Progenitor cell of endocrine pancreas (in vitro differentiated cells): ENCODE data around the gene MIB1. TPM values are rescaled to one million over a fixed set of nuclear protein-coding genes. Genes with fewer than 3 reads are reported as not detected.

Source experiments
- DNase-seq: peaks from one replicate; pipeline ENCODE4 v3.0.0; 2021; ENCODE audit warnings: low spot score; ENCODE audit not compliant: unreplicated experiment
- H3K27ac Mint-ChIP-seq: 2 replicates; pipeline ENCODE4 v1.8.0; 2021; ENCODE audit warnings: mild to moderate bottlenecking, moderate library complexity, mixed read lengths
- H3K27me3 Mint-ChIP-seq: 2 replicates; pipeline ENCODE4 v1.8.0; 2021; ENCODE audit warnings: mixed read lengths
- H3K36me3 Mint-ChIP-seq: 2 replicates; pipeline ENCODE4 v1.8.0; 2022; ENCODE audit warnings: mixed read lengths; ENCODE audit not compliant: insufficient read depth
- H3K4me1 Mint-ChIP-seq: 2 replicates; pipeline ENCODE4 v1.8.0; 2021; ENCODE audit warnings: low read depth, mixed read lengths
- H3K4me3 Mint-ChIP-seq: 2 replicates; pipeline ENCODE4 v1.8.0; 2021; ENCODE audit warnings: low read depth, mild to moderate bottlenecking, moderate library complexity, mixed read lengths
- H3K9me3 Mint-ChIP-seq: 2 replicates; pipeline ENCODE4 v1.8.0; 2021; ENCODE audit warnings: low read depth, mixed read lengths
- total RNA-seq: library from RNA; stranded (reverse); gene quantifications from 2 replicates; pipeline ENCODE4 v1.2.1, GENCODE V29; 2021
- TF ChIP-seq, protein P1 (sequence below): fragments of 200-600 bp; sonication (generic); IDR thresholded peaks from one replicate; pipeline ENCODE4 v1.5.0; 2021; ENCODE audit warnings: antibody characterized with exemption, mild to moderate bottlenecking; ENCODE audit not compliant: unreplicated experiment

Gene MIB1
- total RNA-seq, 1 donor from 2014 or later: 79.5 TPM

DNA sequence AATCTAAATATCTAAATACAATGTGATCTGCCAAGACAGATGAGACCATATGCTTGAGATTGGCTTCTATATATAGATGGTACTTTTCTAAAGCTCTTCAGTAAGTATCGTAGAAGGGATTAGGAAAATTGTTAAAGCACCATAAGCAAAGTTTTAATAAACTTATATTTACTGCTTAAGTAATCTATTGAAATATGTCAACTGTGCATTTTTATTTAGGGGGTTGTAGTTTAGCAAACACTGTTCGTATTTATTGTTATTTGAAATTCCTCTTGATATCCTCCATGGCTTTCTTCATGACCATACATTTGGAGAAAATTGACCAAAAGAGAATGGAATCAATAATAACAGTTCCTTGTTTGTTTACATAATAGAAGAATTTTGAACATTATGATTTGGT is 102.7 kb downstream of the MIB1 start:
- Mint-ChIP-seq H3K4me1 (no peaks in the 10 kb centered on the region), H3K4me3 (no peak overlapping the region), H3K36me3 (peaks cover 33% of the 10 kb centered on the region), H3K27ac (no peak overlapping the region), H3K9me3 (no peaks in the 10 kb centered on the region), H3K27me3 (no peaks in the 10 kb centered on the region)
- no peak for DNase-seq
- TF ChIP-seq, protein P1, sequence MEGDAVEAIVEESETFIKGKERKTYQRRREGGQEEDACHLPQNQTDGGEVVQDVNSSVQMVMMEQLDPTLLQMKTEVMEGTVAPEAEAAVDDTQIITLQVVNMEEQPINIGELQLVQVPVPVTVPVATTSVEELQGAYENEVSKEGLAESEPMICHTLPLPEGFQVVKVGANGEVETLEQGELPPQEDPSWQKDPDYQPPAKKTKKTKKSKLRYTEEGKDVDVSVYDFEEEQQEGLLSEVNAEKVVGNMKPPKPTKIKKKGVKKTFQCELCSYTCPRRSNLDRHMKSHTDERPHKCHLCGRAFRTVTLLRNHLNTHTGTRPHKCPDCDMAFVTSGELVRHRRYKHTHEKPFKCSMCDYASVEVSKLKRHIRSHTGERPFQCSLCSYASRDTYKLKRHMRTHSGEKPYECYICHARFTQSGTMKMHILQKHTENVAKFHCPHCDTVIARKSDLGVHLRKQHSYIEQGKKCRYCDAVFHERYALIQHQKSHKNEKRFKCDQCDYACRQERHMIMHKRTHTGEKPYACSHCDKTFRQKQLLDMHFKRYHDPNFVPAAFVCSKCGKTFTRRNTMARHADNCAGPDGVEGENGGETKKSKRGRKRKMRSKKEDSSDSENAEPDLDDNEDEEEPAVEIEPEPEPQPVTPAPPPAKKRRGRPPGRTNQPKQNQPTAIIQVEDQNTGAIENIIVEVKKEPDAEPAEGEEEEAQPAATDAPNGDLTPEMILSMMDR: no peak

DNA sequence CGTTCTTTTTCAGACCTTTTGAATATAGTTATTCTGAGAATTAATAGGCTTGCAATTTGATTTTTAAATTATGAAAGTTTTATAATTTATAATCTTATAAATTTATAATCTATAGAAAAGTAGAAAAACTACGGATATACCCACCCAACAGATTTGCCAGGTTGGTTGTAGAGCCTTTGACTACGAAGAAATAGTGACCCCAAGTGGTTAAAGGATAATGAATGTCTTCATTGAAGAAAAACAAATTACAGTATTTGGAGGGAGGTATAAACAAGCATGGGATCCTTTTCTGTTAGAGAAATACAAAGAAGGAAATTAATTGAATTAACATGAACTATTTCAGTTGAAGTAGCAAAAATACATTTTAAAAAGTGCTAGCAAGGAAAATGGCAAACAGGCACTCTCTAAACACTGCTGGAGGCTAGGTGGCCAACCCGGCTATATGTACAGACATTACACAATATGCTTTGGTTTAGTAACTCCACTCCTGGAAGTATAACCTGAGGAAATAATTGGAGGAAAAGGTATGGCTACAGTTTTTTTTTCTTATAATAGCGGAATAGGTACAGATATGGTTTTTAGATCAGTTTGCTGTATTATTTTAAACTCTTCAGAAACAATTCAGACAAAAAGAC is 110.9 kb downstream of the MIB1 start:
- no peak for DNase-seq
- TF ChIP-seq, protein P1: peak; percentile 28
- Mint-ChIP-seq H3K4me3 (no peak overlapping the region), H3K27me3 (no peaks in the 10 kb centered on the region), H3K36me3 (peaks cover 16% of the 10 kb centered on the region), H3K27ac (no peak overlapping the region), H3K4me1 (peaks cover 19% of the 10 kb centered on the region), H3K9me3 (no peaks in the 10 kb centered on the region)

DNA sequence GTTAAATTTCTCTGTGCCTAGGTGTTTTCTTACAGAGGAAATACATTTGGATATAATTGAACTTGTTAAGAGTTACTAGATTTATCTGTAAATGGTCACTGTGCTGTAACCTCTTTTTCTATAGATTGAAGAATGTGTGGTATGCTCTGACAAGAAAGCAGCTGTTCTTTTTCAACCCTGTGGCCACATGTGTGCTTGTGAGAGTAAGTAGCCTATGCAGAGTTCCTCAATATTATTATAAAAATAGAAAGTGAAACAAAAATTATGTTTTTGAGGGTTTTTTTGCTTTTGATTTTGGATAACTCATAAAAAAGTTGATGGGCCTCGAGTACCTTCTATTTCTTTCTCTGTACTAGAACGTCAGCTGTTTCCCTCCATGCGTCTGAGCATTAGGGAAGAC is 112.4 kb downstream of the MIB1 start:
- Mint-ChIP-seq H3K27ac (no peak overlapping the region), H3K4me1 (peaks cover 19% of the 10 kb centered on the region), H3K27me3 (no peaks in the 10 kb centered on the region)

DNA sequence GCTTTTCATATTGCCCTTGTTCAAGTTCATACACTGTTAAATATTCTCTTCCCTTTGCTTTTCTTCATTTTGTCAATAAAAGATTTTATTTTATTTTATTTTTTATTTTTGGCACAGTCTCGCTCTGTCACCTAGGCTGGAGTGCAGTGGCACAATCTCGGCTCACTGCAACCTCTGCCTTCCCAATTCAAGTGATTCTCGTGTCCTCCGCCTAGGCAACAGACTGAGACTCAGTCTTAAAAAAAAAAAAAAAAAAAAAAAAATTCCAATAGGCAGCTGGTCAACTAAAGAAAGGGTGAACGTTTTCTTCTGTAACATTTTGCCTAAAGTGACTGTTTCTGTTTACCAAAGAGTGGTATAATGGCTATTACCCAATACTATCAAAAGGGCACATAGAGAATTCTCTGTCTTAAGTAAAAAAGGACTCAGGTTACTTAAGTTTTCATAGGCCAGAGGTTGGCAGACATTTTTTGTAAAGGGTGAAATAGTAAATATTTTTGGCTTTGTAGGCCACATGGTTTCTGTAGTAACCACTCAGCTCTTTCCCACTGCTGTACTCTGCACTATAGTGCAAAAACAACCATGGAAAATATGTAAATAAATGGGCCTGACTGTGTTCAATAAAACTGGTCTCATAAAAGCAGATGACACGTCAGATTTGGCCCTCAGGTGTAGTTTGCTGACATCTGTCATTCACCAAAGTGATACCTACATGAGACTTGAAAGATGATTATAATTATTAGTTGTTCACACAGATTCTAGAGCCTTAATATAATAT is 113.4 kb downstream of the MIB1 start:
- H3K4me3 Mint-ChIP-seq: no peak overlapping the region
- H3K36me3 Mint-ChIP-seq: peaks cover 14% of the 10 kb centered on the region
- TF ChIP-seq, protein P1: no peak
- DNase-seq: no peak
- H3K9me3 Mint-ChIP-seq: no peaks in the 10 kb centered on the region
- H3K27me3 Mint-ChIP-seq: no peaks in the 10 kb centered on the region
- peaks cover 19% of the 10 kb centered on the region for H3K4me1 Mint-ChIP-seq
- H3K27ac Mint-ChIP-seq: no peak overlapping the region

More for the DNA sequence above, 112.4 kb downstream of the MIB1 start:
- Mint-ChIP-seq H3K9me3 (no peaks in the 10 kb centered on the region), H3K4me3 (no peak overlapping the region), H3K36me3 (peaks cover 18% of the 10 kb centered on the region)
- TF ChIP-seq, protein P1: no peak
- no peak for DNase-seq

DNA sequence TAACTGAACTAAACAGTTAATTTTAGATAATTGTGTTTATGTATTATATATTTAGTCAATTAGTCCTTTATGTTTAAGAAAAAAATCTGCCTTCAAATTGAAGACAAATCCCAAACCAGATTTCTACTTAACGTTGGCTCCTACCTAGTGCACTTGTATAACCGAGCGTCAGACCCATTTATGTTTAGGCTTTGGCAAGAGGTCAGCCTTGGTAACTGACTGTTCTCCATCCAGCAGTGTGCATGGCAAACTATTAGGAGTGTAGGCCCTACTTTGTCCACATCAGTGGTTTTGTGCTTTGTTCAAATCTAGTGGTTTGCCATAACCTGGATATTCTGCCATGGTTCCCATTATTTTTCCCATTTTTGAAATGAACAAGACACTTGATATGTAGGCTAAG is 114.8 kb downstream of the MIB1 start:
- no peak for DNase-seq
- Mint-ChIP-seq H3K9me3 (no peaks in the 10 kb centered on the region), H3K36me3 (peaks cover 18% of the 10 kb centered on the region), H3K27ac (no peak overlapping the region), H3K4me1 (peaks cover 10% of the 10 kb centered on the region), H3K4me3 (no peak overlapping the region), H3K27me3 (no peaks in the 10 kb centered on the region)
- TF ChIP-seq, protein P1: no peak
